Spinal cord (tissue), 10 donors: ENCODE measurements around the gene LIF. TPM values are rescaled to one million over a fixed set of nuclear protein-coding genes. Genes with fewer than 3 reads are reported as not detected.

Experiments used
- DNase-seq, 6 donors: peaks; one replicate each; pipeline versions ENCODE4 v3.0.0 to v3.0.0-alpha.2; 2013 to 2015; ENCODE audit warnings: low spot score in 6 of 6, low read depth in 4 of 6
- H3K27ac ChIP-seq: one replicate; pipeline ENCODE4 v1.5.1; 2013; ENCODE audit warnings: low read depth, low read length, control low read depth
- H3K27me3 ChIP-seq: one replicate; pipeline ENCODE4 v1.6.1; 2013; ENCODE audit warnings: low read length; ENCODE audit not compliant: control insufficient read depth, insufficient read depth
- H3K36me3 ChIP-seq: one replicate; pipeline ENCODE4 v1.6.1; 2013; ENCODE audit warnings: low read length; ENCODE audit not compliant: control insufficient read depth, insufficient read depth
- H3K4me1 ChIP-seq: one replicate; pipeline ENCODE4 v1.6.1; 2013; ENCODE audit warnings: low read length; ENCODE audit not compliant: control insufficient read depth, insufficient read depth
- H3K4me3 ChIP-seq: one replicate; pipeline ENCODE4 v1.5.1; 2013; ENCODE audit warnings: low read depth, low read length, control low read depth
- H3K9me3 ChIP-seq: one replicate; pipeline ENCODE4 v1.6.1; 2013; ENCODE audit warnings: low read length; ENCODE audit not compliant: control insufficient read depth, insufficient read depth
- WGBS: methylation state at CpG from one replicate; pipeline ENCODE4 v1.1.5; 2013; ENCODE audit warnings: missing lambda C conversion rate; ENCODE audit not compliant: insufficient coverage; 5-methylcytosine and 5-hydroxymethylcytosine counted together
- polyA plus RNA-seq, 2 donors: library from polyadenylated mRNA; unstranded; fragments of 120-200 nt; gene quantifications; one replicate each; pipeline ENCODE4 v1.2.1, GENCODE V29; 2013; ENCODE audit not compliant: insufficient read length in 2 of 2
- total RNA-seq, 2 donors: library from RNA; depleted of rRNA in 1 of 2; stranded (reverse); fragments of 120-200 nt in 1 of 2; fragments of >200 nt in 1 of 2; gene quantifications; one replicate each; pipeline versions ENCODE4 v1.2.3 to v1.2.4, GENCODE V29; 2013 to 2014
- donor health status: healthy.

The LIF gene
- total and polyA plus RNA-seq, 4 donors, result 0.20 to 0.84 (median 0.53) TPM

GRCh38 chr22:30253205-30253852 lies 6.8 kb upstream of the LIF start:
- peaks cover 51% of the 10 kb centered on the region for H3K4me1 ChIP-seq
- 17% methylated on average over 11 of the region's 22 CpGs for WGBS
- DNase-seq, result peak in 2 of 6 donors; percentile 67 to 84
- no peaks in the 10 kb centered on the region for H3K9me3 ChIP-seq
- H3K36me3 ChIP-seq, result no peaks in the 10 kb centered on the region
- peaks cover 4% of the 10 kb centered on the region for H3K27me3 ChIP-seq
- no peak overlapping the region for H3K4me3 ChIP-seq
- H3K27ac ChIP-seq, result peak overlapping the region; percentile 64

GRCh38 chr22:30252411-30253204 lies 6.0 kb upstream of the LIF start:
- no peak for DNase-seq
- no peak overlapping the region for H3K4me3 ChIP-seq
- 71% methylated on average over 22 of the region's 22 CpGs for WGBS

GRCh38 chr22:30251711-30252110 lies 5.2 kb upstream of the LIF start:
- no peaks in the 10 kb centered on the region for H3K36me3 ChIP-seq
- DNase-seq, result peak in 1 of 6 donors; percentile 9
- 47% methylated on average over 10 of the region's 10 CpGs for WGBS
- H3K27me3 ChIP-seq, result peaks cover 18% of the 10 kb centered on the region
- no peak overlapping the region for H3K4me3 ChIP-seq
- peak overlapping the region; percentile 49 for H3K27ac ChIP-seq
- H3K9me3 ChIP-seq, result no peaks in the 10 kb centered on the region
- H3K4me1 ChIP-seq, result peaks cover 52% of the 10 kb centered on the region

More at GRCh38 chr22:30252411-30253204, 6.0 kb upstream of the LIF start:
- no peaks in the 10 kb centered on the region for H3K9me3 ChIP-seq
- H3K4me1 ChIP-seq, result peaks cover 46% of the 10 kb centered on the region
- peak overlapping the region; percentile 40 for H3K27ac ChIP-seq
- H3K27me3 ChIP-seq, result peaks cover 10% of the 10 kb centered on the region
- H3K36me3 ChIP-seq, result no peaks in the 10 kb centered on the region

GRCh38 chr22:30250661-30251267 lies 4.2 kb upstream of the LIF start:
- Histone ChIP-seq H3K36me3 (no peaks in the 10 kb centered on the region), H3K4me1 (peaks cover 51% of the 10 kb centered on the region), H3K27me3 (peaks cover 21% of the 10 kb centered on the region), H3K27ac (no peak overlapping the region), H3K4me3 (no peak overlapping the region), H3K9me3 (no peaks in the 10 kb centered on the region)
- 80% methylated on average over 8 of the region's 12 CpGs for WGBS
- no peak for DNase-seq

- Histone ChIP-seq H3K9me3 (no peaks in the 10 kb centered on the region), H3K27ac (no peak overlapping the region), H3K4me3 (no peak overlapping the region), H3K4me1 (peaks cover 54% of the 10 kb centered on the region), H3K36me3 (no peaks in the 10 kb centered on the region), H3K27me3 (peaks cover 27% of the 10 kb centered on the region)
- no peak for DNase-seq
- 92% methylated on average over 2 of the region's 3 CpGs for WGBS
Measured at GRCh38 chr22:30250039-30250565, 3.5 kb upstream of the LIF start.

GRCh38 chr22:30249049-30250038 lies 2.8 kb upstream of the LIF start:
- no peak overlapping the region for H3K4me3 ChIP-seq
- H3K27me3 ChIP-seq, result peaks cover 35% of the 10 kb centered on the region
- H3K9me3 ChIP-seq, result no peaks in the 10 kb centered on the region
- no peak overlapping the region for H3K27ac ChIP-seq
- no peaks in the 10 kb centered on the region for H3K36me3 ChIP-seq
- 53% methylated on average over 22 of the region's 27 CpGs for WGBS
- peaks cover 54% of the 10 kb centered on the region for H3K4me1 ChIP-seq
- peak in 1 of 6 donors; percentile 45 for DNase-seq

GRCh38 chr22:30248484-30248883 lies 1.9 kb upstream of the LIF start:
- Histone ChIP-seq H3K9me3 (no peaks in the 10 kb centered on the region), H3K36me3 (no peaks in the 10 kb centered on the region), H3K27ac (no peak overlapping the region), H3K4me3 (no peak overlapping the region), H3K4me1 (peaks cover 46% of the 10 kb centered on the region), H3K27me3 (peaks cover 35% of the 10 kb centered on the region)
- DNase-seq, result no peak
- WGBS, result 85% methylated on average over 6 of the region's 6 CpGs

- Histone ChIP-seq H3K27ac (no peak overlapping the region), H3K4me3 (no peak overlapping the region), H3K27me3 (peaks cover 35% of the 10 kb centered on the region), H3K36me3 (no peaks in the 10 kb centered on the region), H3K9me3 (no peaks in the 10 kb centered on the region), H3K4me1 (peaks cover 41% of the 10 kb centered on the region)
- DNase-seq, result no peak
- WGBS, result 76% methylated on average over 12 of the region's 12 CpGs
Measured at GRCh38 chr22:30247974-30248373, 1.4 kb upstream of the LIF start.

- 86% methylated on average over 10 of the region's 11 CpGs for WGBS
- DNase-seq, result no peak
- no peak overlapping the region for H3K4me3 ChIP-seq
- no peaks in the 10 kb centered on the region for H3K9me3 ChIP-seq
- H3K27ac ChIP-seq, result no peak overlapping the region
- H3K4me1 ChIP-seq, result peaks cover 37% of the 10 kb centered on the region
- peaks cover 35% of the 10 kb centered on the region for H3K27me3 ChIP-seq
- H3K36me3 ChIP-seq, result no peaks in the 10 kb centered on the region
Measured at GRCh38 chr22:30247561-30247960, 1.0 kb upstream of the LIF start.
